NB4 (cell line): ENCODE data around the gene SLC48A1.

Experiments used
- DNase-seq: peaks from one replicate; pipeline ENCODE4 v3.0.0; 2010; ENCODE audit warnings: low read depth
- H3K4me3 ChIP-seq: one replicate; pipeline ENCODE4 v1.5.1; 2011; ENCODE audit warnings: mild to moderate bottlenecking, low read depth, low read length, moderate library complexity
- CTCF ChIP-seq: IDR thresholded peaks from one replicate; pipeline ENCODE4 v1.5.1; 2012; ENCODE audit warnings: low read depth, low read length
- MAX ChIP-seq: IDR thresholded peaks from 2 replicates; pipeline ENCODE4 v1.6.1; 2011; ENCODE audit warnings: low read depth, low read length
- MYC ChIP-seq: IDR thresholded peaks from 2 replicates; pipeline ENCODE4 v1.6.1; 2011; ENCODE audit warnings: low read depth, low read length
- POLR2A ChIP-seq: IDR thresholded peaks from 2 replicates; pipeline ENCODE4 v1.6.1; 2011; ENCODE audit warnings: mild to moderate bottlenecking; ENCODE audit not compliant: insufficient read length; ENCODE audit errors: extremely low read depth

The SLC48A1 gene

GRCh38 chr12:47816403-47817271 is 43.6 kb downstream of the SLC48A1 start:
- no peak overlapping the region for H3K4me3 ChIP-seq
- no peak for DNase-seq
- no peak for TF ChIP-seq POLR2A
- TF ChIP-seq MYC = no peak

- DNase-seq = no peak
- TF ChIP-seq MYC (0 out of 2 replicates have a peak, but pooled peaks have one; percentile 29), POLR2A (no peak), CTCF (peak; percentile 30), MAX (no peak)
- H3K4me3 ChIP-seq = peak overlapping the region; percentile 10
These were observed 44.4 kb downstream of the SLC48A1 start for GRCh38 chr12:47817272-47818006.

GRCh38 chr12:47818007-47818376 is 45.0 kb downstream of the SLC48A1 start:
- peak overlapping the region; percentile 10 for H3K4me3 ChIP-seq
- TF ChIP-seq MAX (no peak), CTCF (no peak), POLR2A (no peak), MYC (no peak)
- DNase-seq = no peak

GRCh38 chr12:47818467-47819137 is 45.6 kb downstream of the SLC48A1 start:
- peak; percentile 35 for DNase-seq
- TF ChIP-seq POLR2A = no peak
- TF ChIP-seq MAX = no peak
- no peak for TF ChIP-seq CTCF
- no peak for TF ChIP-seq MYC

GRCh38 chr12:47819138-47819895 is 46.3 kb downstream of the SLC48A1 start:
- TF ChIP-seq MYC = no peak
- peak; percentile 32; the same call in 1 of the 2 replicates for TF ChIP-seq MAX
- peak; percentile 52 for TF ChIP-seq POLR2A
- TF ChIP-seq CTCF = peak; percentile 27
- peak overlapping the region; percentile 67 for H3K4me3 ChIP-seq
- DNase-seq = peak; percentile 69

More at GRCh38 chr12:47818467-47819137, 45.6 kb downstream of the SLC48A1 start:
- H3K4me3 ChIP-seq = peak overlapping the region; percentile 63
